Measurements from ENCODE around the gene SELENBP1. TPM values are rescaled to one million over a fixed set of nuclear protein-coding genes. Genes with fewer than 3 reads are reported as not detected.

SELENBP1 gene
- total and polyA plus RNA-seq, 2 of the 13 experiments (the other 11 are each of a cell fraction or from before 2014, with no cell fraction given), result 27.8 to 29.0 TPM

DNA sequence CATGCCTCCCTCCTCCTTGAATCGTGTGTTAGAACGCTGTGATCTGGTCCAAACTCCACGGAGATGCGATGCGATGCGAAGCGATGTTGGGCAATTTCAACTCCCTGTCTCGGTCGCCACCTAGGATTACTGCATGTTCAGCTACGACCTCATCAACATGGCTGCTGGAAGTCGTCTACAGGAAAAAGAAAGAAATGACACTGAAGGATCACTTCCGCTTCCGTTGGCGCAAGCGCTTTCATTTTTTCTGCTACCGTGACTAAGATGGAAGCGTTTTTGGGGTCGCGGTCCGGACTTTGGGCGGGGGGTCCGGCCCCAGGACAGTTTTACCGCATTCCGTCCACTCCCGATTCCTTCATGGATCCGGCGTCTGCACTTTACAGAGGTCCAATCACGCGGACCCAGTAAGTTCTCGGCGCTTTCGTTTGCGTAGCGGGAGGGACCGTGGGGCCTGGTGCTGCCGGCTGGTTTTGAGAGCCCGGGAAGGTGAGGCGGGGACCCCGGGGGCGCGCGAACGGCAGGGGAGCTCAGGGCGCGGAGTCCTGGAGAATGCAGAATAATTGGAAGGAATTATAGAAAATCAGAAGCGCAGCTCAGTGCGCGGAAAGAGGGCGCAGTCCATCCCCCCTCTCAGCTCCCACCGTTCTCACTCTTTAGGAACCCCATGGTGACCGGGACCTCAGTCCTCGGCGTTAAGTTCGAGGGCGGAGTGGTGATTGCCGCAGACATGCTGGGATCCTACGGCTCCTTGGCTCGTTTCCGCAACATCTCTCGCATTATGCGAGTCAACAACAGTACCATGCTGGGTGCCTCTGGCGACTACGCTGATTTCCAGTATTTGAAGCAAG is 27.0 kb upstream of the SELENBP1 start, which contains the start of gene PSMB4 (continued):
- no peak for TF ChIP-seq ZNF441 (CRISPR knock-in tag; IDR thresholded peaks at IDR 0.05; ENCODE audit: borderline replicate concordance)
- TF ChIP-seq, protein P1, sequence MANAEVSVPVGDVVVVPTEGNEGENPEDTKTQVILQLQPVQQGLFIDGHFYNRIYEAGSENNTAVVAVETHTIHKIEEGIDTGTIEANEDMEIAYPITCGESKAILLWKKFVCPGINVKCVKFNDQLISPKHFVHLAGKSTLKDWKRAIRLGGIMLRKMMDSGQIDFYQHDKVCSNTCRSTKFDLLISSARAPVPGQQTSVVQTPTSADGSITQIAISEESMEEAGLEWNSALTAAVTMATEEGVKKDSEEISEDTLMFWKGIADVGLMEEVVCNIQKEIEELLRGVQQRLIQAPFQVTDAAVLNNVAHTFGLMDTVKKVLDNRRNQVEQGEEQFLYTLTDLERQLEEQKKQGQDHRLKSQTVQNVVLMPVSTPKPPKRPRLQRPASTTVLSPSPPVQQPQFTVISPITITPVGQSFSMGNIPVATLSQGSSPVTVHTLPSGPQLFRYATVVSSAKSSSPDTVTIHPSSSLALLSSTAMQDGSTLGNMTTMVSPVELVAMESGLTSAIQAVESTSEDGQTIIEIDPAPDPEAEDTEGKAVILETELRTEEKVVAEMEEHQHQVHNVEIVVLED (CRISPR knock-in tag; IDR thresholded peaks at IDR 0.05; ENCODE audit: borderline replicate concordance), result peak; percentile 55; the same call in 1 of the 2 replicates
- no peak for TF ChIP-seq ZNF672 (CRISPR knock-in tag; IDR thresholded peaks at IDR 0.05)
- no peak for TF ChIP-seq ZFP37 (CRISPR knock-in tag; IDR thresholded peaks at IDR 0.05; ENCODE audit: borderline replicate concordance)
- TF ChIP-seq, protein P2, sequence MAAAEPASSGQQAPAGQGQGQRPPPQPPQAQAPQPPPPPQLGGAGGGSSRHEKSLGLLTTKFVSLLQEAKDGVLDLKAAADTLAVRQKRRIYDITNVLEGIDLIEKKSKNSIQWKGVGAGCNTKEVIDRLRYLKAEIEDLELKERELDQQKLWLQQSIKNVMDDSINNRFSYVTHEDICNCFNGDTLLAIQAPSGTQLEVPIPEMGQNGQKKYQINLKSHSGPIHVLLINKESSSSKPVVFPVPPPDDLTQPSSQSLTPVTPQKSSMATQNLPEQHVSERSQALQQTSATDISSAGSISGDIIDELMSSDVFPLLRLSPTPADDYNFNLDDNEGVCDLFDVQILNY (CRISPR knock-in tag; conservative IDR thresholded peaks at IDR 0.05), result no peak
- TF ChIP-seq ZKSCAN8 (CRISPR knock-in tag; IDR thresholded peaks at IDR 0.05; ENCODE audit: borderline replicate concordance), result no peak
- no peak for TF ChIP-seq SSRP1 (CRISPR knock-in tag; IDR thresholded peaks at IDR 0.05)
- TF ChIP-seq EED (CRISPR knock-in tag; IDR thresholded peaks at IDR 0.05), result no peak
- TF ChIP-seq MYC (CRISPR knock-in tag; IDR thresholded peaks at IDR 0.05; ENCODE audit: borderline replicate concordance), result peak; percentile 54; the same call in 1 of the 2 replicates
- TF ChIP-seq, protein P3, sequence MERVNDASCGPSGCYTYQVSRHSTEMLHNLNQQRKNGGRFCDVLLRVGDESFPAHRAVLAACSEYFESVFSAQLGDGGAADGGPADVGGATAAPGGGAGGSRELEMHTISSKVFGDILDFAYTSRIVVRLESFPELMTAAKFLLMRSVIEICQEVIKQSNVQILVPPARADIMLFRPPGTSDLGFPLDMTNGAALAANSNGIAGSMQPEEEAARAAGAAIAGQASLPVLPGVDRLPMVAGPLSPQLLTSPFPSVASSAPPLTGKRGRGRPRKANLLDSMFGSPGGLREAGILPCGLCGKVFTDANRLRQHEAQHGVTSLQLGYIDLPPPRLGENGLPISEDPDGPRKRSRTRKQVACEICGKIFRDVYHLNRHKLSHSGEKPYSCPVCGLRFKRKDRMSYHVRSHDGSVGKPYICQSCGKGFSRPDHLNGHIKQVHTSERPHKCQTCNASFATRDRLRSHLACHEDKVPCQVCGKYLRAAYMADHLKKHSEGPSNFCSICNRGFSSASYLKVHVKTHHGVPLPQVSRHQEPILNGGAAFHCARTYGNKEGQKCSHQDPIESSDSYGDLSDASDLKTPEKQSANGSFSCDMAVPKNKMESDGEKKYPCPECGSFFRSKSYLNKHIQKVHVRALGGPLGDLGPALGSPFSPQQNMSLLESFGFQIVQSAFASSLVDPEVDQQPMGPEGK (CRISPR knock-in tag; IDR thresholded peaks at IDR 0.05), result no peak
- TF ChIP-seq RFXANK (CRISPR knock-in tag; IDR thresholded peaks at IDR 0.05), result no peak; the same call in 1 of the 2 replicates
- TF ChIP-seq, protein P4, sequence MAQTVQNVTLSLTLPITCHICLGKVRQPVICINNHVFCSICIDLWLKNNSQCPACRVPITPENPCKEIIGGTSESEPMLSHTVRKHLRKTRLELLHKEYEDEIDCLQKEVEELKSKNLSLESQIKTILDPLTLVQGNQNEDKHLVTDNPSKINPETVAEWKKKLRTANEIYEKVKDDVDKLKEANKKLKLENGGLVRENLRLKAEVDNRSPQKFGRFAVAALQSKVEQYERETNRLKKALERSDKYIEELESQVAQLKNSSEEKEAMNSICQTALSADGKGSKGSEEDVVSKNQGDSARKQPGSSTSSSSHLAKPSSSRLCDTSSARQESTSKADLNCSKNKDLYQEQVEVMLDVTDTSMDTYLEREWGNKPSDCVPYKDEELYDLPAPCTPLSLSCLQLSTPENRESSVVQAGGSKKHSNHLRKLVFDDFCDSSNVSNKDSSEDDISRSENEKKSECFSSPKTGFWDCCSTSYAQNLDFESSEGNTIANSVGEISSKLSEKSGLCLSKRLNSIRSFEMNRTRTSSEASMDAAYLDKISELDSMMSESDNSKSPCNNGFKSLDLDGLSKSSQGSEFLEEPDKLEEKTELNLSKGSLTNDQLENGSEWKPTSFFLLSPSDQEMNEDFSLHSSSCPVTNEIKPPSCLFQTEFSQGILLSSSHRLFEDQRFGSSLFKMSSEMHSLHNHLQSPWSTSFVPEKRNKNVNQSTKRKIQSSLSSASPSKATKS (CRISPR knock-in tag; IDR thresholded peaks at IDR 0.05), result no peak
- TF ChIP-seq ZNF766 (CRISPR knock-in tag; IDR thresholded peaks at IDR 0.05; ENCODE audit: borderline replicate concordance), result no peak
- TF ChIP-seq FOXC1 (CRISPR knock-in tag; IDR thresholded peaks at IDR 0.05; ENCODE audit: borderline replicate concordance), result peak; percentile 41; the same call in 1 of the 2 replicates
- peak; percentile 92 for TF ChIP-seq TGIF2 (CRISPR knock-in tag; IDR thresholded peaks at IDR 0.05)
- peak; percentile 68; the same call in 1 of the 2 replicates for TF ChIP-seq ZSCAN29 (CRISPR knock-in tag; conservative IDR thresholded peaks at IDR 0.05)
- TF ChIP-seq ZNF557 (CRISPR knock-in tag; IDR thresholded peaks at IDR 0.05), result no peak; the same call in 1 of the 2 replicates
- TF ChIP-seq PAF1 (CRISPR knock-in tag; IDR thresholded peaks at IDR 0.05), result no peak
- no peak for TF ChIP-seq ZFYVE20 (CRISPR knock-in tag; IDR thresholded peaks at IDR 0.05; ENCODE audit: borderline replicate concordance, low read depth)
- TF ChIP-seq HOXA3 (CRISPR knock-in tag; IDR thresholded peaks at IDR 0.05), result peak; percentile 94
- no peak for TF ChIP-seq SKI (IDR thresholded peaks at IDR 0.05; ENCODE audit: partially characterized antibody)
- TF ChIP-seq SOX5 (CRISPR knock-in tag; IDR thresholded peaks at IDR 0.05; ENCODE audit: borderline replicate concordance), result peak; percentile 42; the same call in 1 of the 2 replicates
- TF ChIP-seq, protein P5, sequence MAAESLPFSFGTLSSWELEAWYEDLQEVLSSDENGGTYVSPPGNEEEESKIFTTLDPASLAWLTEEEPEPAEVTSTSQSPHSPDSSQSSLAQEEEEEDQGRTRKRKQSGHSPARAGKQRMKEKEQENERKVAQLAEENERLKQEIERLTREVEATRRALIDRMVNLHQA (CRISPR knock-in tag; IDR thresholded peaks at IDR 0.05), result no peak
